Measurements from ENCODE around the gene PLEKHN1. TPM values are rescaled to one million over a fixed set of nuclear protein-coding genes. Genes with fewer than 3 reads are reported as not detected.

The PLEKHN1 gene
- not detected for total RNA-seq
- long read RNA-seq = 0 reads

- ATAC-seq (peak; percentile 18), DNase-seq (ENCODE audit: missing footprints) (no peak)
- intact Hi-C loops (cut with DNase I) = no loop called here
These were observed at the start of gene PLEKHN1 for GRCh38 chr1:966135-966703. PLEKHN1 (plus strand) TSS chr1:966482; CDS start chr1:966532, 50 bp downstream.

DNA sequence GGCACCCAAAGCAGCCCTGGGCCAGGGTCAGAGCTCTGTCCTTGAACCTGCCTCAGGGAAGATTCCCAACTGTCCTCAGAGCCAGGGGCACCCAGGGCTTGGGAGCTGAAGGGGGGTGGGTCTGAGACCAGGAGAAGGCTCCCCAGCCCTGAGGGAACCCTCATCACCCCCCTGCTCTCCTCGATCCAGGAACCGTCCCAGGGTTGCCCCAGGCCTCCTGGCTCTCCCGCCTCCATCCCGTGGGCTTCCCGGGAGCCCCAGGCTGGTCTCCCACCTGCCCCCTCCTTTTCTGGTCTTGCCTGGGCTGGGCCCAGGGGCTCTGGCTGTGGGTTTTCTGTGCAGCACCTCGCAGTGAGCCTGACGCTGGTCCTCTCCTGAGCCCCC is 49.2 kb upstream of the PLEKHN1 start:
- intact Hi-C loops (cut with DNase I) = no loop called here
- ATAC-seq = no peak
- DNase-seq (ENCODE audit: missing footprints) = no peak

DNA sequence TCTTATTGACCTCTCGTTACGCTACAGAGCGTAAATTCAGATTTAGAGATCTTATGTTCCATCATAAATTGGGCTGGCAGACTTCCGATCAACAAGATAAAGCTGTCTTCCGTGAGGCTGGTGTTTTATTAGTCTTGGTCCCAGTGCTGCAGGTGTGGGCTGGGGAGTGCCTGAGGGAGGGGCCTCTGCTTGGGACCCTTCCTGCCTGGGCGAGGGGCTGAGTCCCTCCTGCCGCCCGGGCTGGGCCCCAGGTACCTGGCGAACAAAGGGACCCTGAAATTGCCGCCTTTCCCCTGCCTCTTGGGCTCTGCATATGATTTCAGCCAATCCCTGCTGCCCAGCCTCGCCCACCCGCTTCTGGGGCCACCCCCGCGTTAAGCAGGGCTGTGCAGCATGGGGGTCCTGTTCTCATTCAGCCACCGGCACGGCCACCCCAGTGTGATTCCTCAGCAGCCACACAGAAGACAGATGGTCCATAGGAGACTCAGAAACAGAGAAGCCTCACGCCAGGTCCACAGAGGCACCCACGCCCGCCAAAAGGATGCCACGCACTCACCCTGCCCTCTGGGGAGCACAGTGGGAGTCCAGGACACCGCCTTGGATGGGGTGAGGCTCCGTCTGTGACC is 48.7 kb upstream of the PLEKHN1 start:
- intact Hi-C loops (cut with DNase I) = no loop called here
- DNase-seq (ENCODE audit: missing footprints) (peak; percentile 44), ATAC-seq (no peak)

GRCh38 chr1:918353-918752 is 47.9 kb upstream of the PLEKHN1 start:
- ATAC-seq = no peak
- DNase-seq (ENCODE audit: missing footprints) = peak; percentile 39
- intact Hi-C loops (cut with DNase I) = no loop called here

GRCh38 chr1:918843-919242 is 47.4 kb upstream of the PLEKHN1 start:
- intact Hi-C loops (cut with DNase I) = no loop called here
- DNase-seq (ENCODE audit: missing footprints) = peak; percentile 51
- ATAC-seq = no peak

DNA sequence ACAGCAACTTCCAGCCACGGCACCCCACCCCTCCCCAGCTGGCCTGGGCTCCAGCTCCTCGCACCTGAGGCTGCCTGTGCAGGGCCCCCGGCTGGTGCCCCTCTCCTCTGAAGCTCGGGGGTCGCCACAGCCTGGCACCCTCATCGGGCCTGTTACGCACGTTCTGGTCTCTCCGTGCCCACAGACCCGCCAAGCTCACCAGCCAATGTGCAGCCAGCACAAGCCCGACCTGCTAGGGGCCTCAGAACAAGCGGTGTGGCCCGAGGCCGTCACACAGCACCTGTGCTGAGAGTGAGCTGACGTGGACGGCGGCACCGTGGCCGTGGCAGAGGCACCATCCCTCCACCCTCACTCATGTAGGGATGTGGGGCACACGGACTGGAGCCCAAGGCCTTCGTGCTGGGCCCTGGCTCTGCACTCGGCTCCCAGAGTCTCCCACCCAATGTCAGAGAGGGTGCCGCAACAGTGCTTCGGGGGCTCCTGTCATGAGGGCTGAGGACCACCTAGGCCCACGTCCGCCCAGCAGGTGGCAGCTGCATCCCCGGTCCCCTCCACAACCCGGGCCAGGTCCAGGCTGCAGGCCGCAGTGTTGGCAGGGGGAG is 46.9 kb upstream of the PLEKHN1 start:
- intact Hi-C loops (cut with DNase I) = no loop called here
- DNase-seq (ENCODE audit: missing footprints) = peak; percentile 46
- ATAC-seq = no peak

- intact Hi-C loops (cut with DNase I) = no loop called here
- ATAC-seq (no peak), DNase-seq (ENCODE audit: missing footprints) (peak; percentile 50)
These were observed 46.3 kb upstream of the PLEKHN1 start for GRCh38 chr1:920010-920409.

- ATAC-seq = no peak
- DNase-seq (ENCODE audit: missing footprints) = no peak
- intact Hi-C loops (cut with DNase I) = no loop called here
These were observed 45.8 kb upstream of the PLEKHN1 start for GRCh38 chr1:920521-920920.

DNA sequence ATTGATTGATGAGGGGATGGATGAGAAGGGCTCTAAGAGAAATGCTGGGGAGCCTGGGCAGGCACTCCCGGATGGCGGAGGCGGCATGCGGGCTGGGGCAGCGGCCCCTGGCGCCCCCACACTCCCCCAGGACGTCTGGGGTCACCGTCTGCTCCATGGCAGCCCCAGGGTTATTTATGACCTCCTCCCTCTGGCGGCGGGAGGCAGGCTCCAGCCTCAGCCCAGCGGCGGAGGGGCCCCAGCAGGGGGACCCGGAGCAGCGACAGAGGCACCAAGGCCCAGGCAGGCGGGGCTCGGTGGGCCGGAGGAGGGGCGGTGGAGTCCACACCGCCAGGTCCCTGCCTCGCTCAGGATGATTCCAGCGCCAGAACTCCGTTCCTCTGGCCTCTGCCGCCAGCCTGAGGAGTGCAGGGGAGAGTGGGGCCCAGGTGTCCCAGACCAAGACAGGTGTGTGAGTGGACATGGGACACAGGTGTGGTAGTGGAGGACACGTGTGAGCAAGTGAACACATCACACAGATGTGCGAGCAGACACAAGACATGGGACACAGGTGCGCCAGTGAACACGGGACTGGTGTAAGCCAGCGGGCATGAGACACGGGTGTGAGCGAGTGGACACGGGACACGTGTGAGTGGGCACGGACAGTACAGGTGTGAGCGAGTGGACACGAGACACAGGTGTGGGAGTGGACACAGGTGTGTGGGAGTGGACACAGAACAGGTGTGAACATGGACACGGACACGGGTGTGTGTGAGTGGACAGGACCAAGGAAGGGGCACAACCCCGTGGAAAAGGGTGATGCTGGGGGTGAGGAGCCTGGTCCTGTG is 45.1 kb upstream of the PLEKHN1 start:
- peak; percentile 81 for DNase-seq (ENCODE audit: missing footprints)
- intact Hi-C loops (cut with DNase I) = no loop called here
- peak; percentile 66 for ATAC-seq

GRCh38 chr1:923131-923990 is 42.9 kb upstream of the PLEKHN1 start, which contains the start of gene SAMD11:
SAMD11 (plus strand) TSS chr1:923923; CDS start chr1:924432, 509 bp downstream.
- ATAC-seq (peak; percentile 68), DNase-seq (ENCODE audit: missing footprints) (peak; percentile 87)
- intact Hi-C loops (cut with DNase I) = no loop called here

DNA sequence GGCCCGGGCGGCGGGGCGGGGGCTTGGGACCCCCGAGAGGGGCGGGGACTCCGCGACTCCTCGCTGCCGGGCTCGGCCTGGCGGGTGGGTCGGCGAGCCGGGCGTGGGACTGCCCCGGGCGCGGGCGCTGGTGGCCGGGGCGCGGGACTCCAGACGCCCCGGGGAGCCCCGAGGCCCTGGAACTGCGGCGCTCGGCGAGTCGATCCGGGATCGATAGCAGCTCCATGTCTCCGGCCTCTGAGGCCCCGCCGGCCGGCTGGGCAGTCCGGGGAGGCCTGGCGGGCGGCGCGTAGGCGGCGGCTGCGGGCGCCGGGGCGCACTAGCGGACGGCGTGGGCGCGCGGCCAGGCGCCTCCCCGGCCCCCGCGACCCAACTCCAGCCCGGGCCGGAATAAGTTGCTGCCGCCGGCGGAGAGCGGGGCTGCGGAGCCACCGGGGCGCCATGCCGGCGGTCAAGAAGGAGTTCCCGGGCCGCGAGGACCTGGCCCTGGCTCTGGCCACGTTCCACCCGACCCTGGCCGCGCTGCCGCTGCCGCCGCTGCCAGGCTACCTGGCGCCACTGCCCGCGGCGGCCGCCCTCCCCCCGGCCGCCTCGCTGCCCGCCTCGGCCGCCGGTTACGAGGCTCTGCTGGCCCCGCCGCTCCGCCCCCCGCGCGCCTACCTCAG is 42.2 kb upstream of the PLEKHN1 start:
- intact Hi-C loops (cut with DNase I) = no loop called here
- DNase-seq (ENCODE audit: missing footprints) = no peak
- no peak for ATAC-seq

DNA sequence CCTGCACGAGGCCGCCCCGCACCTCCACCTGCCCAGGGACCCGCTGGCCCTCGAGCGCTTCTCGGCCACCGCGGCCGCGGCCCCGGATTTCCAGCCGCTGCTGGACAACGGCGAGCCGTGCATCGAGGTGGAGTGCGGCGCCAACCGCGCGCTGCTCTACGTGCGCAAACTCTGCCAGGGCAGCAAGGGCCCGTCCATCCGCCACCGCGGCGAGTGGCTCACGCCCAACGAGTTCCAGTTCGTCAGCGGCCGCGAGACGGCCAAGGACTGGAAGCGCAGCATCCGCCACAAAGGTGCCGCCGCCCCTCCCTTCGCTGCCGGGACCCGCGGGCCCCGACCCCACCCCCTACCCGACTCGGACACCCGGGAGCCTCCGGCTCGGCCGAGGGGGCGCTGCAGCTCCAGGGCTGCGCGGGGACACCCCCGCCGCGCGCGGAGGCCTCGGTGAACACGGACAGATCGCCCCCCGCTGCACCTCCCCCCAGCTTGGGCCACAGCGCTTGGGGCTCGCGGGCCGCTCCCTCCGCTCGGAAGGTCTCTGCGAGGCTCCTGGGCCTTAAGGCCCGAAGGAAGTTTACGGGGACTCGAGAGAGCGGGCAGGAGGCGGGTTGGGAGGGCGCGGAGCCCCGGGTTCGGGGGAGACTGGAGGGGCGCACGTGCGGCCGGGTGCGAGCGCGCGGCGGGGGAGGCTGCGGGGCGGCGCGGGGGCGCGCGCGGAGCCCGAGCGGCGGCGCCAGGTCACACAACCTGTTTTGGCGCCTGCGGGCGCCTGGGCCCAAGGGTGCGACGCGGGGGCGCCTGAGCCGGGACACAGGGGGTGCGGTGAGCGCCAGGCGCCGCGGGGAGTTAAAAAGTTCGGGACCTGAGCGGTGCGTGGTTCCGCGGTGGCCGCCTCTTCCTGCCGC is 41.4 kb upstream of the PLEKHN1 start:
- DNase-seq (ENCODE audit: missing footprints) = no peak
- intact Hi-C loops (cut with DNase I) = no loop called here

DNA sequence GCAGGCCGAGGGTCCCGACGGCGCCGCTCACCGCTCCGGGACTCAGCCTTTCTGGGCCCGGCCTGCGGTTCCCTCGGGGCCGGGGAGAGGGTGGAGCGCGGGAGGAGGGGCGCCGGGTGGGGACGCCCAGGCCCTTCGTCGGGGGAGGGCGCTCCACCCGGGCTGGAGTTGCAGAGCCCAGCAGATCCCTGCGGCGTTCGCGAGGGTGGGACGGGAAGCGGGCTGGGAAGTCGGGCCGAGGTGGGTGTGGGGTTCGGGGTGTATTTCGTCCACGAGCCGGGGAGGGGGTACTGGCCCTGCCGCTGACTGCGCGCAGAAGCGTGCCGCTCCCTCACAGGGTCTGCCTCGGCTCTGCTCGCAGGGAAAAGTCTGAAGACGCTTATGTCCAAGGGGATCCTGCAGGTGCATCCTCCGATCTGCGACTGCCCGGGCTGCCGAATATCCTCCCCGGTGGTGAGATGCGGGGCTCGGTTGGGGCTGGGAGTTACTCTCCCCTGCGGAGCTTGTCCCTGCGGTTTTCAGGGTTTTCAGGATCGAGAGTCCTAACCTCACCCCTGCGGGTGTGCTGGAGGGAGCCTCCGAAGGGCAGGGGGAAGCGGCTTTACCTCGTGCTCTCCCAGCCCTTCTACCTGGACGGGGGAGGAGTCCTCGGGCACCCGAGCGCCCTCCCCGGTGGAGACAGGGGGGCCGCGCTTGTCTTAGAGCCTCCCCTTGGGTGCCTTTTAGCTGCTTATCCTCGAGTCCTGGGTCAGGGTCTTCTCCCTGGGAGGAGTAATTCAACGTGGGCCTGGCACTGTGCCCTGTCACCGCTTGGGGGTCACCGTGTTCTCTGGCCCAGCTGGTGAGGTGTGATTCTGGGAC is 40.5 kb upstream of the PLEKHN1 start:
- DNase-seq (ENCODE audit: missing footprints) (no peak), ATAC-seq (peak; percentile 42)
- intact Hi-C loops (cut with DNase I) = no loop called here

More for the DNA sequence above, 41.4 kb upstream of the PLEKHN1 start:
- ATAC-seq = no peak

GRCh38 chr1:927234-927633 is 39.0 kb upstream of the PLEKHN1 start:
- ATAC-seq = no peak

DNA sequence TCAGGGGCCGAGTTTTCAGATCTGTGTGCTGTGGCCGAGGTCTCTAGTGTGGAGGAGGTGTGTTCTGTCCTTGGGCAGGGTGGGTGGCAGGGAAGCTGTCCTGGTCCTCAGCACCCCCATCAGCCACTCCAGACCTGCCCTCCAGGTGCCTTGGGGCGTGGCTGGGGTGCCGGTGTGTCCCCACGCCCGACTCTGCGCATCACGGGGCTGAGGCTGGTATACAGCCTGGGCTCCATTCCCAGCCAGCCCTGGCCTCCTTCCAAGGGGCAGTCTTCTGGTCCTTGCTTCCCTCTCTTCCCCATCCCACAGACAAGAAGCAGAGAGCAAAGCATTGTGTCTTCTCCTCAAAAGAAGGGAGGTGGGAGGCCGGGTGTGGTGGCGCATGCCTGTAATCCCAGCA is 38.5 kb upstream of the PLEKHN1 start:
- ATAC-seq (no peak), DNase-seq (ENCODE audit: missing footprints) (no peak)
- intact Hi-C loops (cut with DNase I) = no loop called here

More at GRCh38 chr1:927234-927633, 39.0 kb upstream of the PLEKHN1 start:
- intact Hi-C loops (cut with DNase I) = no loop called here
- no peak for DNase-seq (ENCODE audit: missing footprints)

Data from Right ventricle myocardium inferior (tissue), 1 donor.